NCI-H1092 treated with DMSO at 0.1 percent for 48 hours (cell line): Measurements from ENCODE around the gene RNF214.
A peak's percentile ranks its signal among the peaks of the same experiment; 100 is the strongest.

Experiments used
- DNase-seq: peaks from one replicate; lab custom pipeline; 2025; lab: John Stamatoyannopoulos, UW

The RNF214 gene

GRCh38 chr11:117214404-117215110, 17.9 kb upstream of the RNF214 start:
- DNase-seq, result no peak

GRCh38 chr11:117217141-117218084, 15.1 kb upstream of the RNF214 start:
- no peak for DNase-seq

GRCh38 chr11:117218133-117218915, 14.1 kb upstream of the RNF214 start:
- DNase-seq, result no peak

GRCh38 chr11:117219001-117219400, 13.5 kb upstream of the RNF214 start:
- no peak for DNase-seq

GRCh38 chr11:117219455-117219854, 13.0 kb upstream of the RNF214 start:
- no peak for DNase-seq

GRCh38 chr11:117219995-117220394, 12.5 kb upstream of the RNF214 start:
- no peak for DNase-seq

GRCh38 chr11:117220568-117220967, 11.9 kb upstream of the RNF214 start:
- peak; percentile 29 for DNase-seq

GRCh38 chr11:117220999-117221774, 11.3 kb upstream of the RNF214 start:
- DNase-seq, result peak; percentile 75

- DNase-seq, result peak; percentile 91
Measured at GRCh38 chr11:117221775-117222517, 10.5 kb upstream of the RNF214 start.

- no peak for DNase-seq
Measured at GRCh38 chr11:117222991-117223740, 9.3 kb upstream of the RNF214 start.

- DNase-seq, result no peak
Measured at GRCh38 chr11:117223741-117224689, 8.5 kb upstream of the RNF214 start.

- no peak for DNase-seq
Measured at GRCh38 chr11:117225553-117226170, 6.8 kb upstream of the RNF214 start.

GRCh38 chr11:117226388-117227385, 5.8 kb upstream of the RNF214 start:
- DNase-seq, result peak; percentile 89

- DNase-seq, result no peak
Measured at GRCh38 chr11:117228091-117228490, 4.4 kb upstream of the RNF214 start.

- no peak for DNase-seq
Measured at GRCh38 chr11:117229411-117229810, 3.1 kb upstream of the RNF214 start.

- DNase-seq, result no peak
Measured at GRCh38 chr11:117229931-117230285, 2.6 kb upstream of the RNF214 start.

- no peak for DNase-seq
Measured at GRCh38 chr11:117230286-117230961, 2.0 kb upstream of the RNF214 start.
